ENCODE results near the gene CRB2.

Gene CRB2

DNA sequence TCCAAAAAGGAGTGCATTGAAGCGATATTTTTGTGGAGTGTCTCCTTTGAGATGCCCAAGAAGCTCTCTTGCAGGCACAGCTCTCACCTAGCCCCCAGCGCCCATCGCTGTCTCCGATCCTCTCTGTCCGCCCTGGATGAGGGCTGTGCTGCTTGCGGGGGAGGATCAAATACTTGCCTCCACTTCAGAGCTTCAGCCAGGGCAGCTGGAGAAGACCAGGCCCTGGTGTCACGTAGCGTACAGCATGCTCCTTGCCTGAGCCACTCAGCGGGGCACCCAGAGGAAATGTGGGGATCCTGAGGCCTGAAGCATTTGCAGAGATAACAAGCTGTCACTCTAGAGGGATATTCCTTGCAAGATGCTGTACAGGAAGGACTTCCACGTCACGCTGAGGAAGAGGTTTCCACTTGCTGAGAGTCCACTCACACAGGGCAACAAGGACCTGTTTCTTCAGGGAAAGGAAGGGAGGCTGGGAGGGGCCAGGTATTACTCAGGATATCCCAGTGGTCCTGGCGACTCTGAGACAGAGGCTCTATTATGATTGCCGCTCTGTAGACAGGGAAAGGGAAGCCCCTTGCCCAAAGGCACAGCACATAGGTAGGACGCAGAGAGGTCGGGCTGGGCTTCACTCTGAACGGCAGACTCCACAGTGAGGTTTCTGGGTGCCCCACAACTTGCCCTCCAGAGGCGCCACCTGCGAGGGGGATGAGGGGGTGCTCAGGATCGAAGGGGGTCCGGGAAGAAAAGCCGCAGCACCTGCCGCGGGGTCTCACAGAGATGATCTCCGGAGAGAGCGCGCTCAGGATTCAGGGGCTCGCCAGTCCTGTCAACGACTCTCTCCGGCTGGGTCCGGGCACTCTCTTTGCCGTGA is 64.0 kb downstream of the CRB2 start:
- no CpG with 5 or more reads among the region's 31 CpGs for WGBS, 2 donors (ENCODE audit: extremely low coverage in 2 of 2, insufficient read length in 2 of 2, insufficient replicate concordance in 1 of 2)
- H2BK12ac ChIP-seq (ENCODE audit: low read length), result no peak overlapping the region
- no peak overlapping the region for H4K91ac ChIP-seq (ENCODE audit: low read depth, low read length, poor library complexity)
- no peak overlapping the region for H4K8ac ChIP-seq (ENCODE audit: low read depth, low read length)
- peaks cover 37 to 54% of the 10 kb centered on the region in 2 donors for H3K4me1 ChIP-seq (ENCODE audit: control insufficient read depth in 2 of 2, insufficient read depth in 1 of 2, low read depth in 1 of 2, low read length in 2 of 2)
- peak overlapping the region; percentile 49 for H3K14ac ChIP-seq (ENCODE audit: low read length)
- H2BK5ac ChIP-seq (ENCODE audit: low read length), result no peak overlapping the region
- no peak overlapping the region for H3K4ac ChIP-seq (ENCODE audit: low read length)
- no peak overlapping the region for H3K4me2 ChIP-seq (ENCODE audit: insufficient read depth, low read length, poor library complexity, severe bottlenecking)
- H2BK120ac ChIP-seq (ENCODE audit: low read depth, low read length), result no peak overlapping the region
- no peaks in the 10 kb centered on the region for H3K79me1 ChIP-seq (ENCODE audit: low read depth, low read length)
- no peaks in the 10 kb centered on the region for H3K9me3 ChIP-seq (replicated peaks in 1 of 2; ENCODE audit: control insufficient read depth in 2 of 2, insufficient read depth in 1 of 2, low read depth in 1 of 2, low read length in 2 of 2)
- H3K27ac ChIP-seq (replicated peaks; ENCODE audit: low read length), result no peak overlapping the region
- H3K23ac ChIP-seq (ENCODE audit: low read depth, low read length, poor library complexity), result no peak overlapping the region
- H2BK15ac ChIP-seq (ENCODE audit: low read length), result no peak overlapping the region
- H3K36me3 ChIP-seq (replicated peaks in 1 of 2; ENCODE audit: control insufficient read depth in 2 of 2, insufficient read depth in 2 of 2, low read length in 2 of 2), result peaks cover 0 to 3% of the 10 kb centered on the region in 2 donors
- H2AFZ ChIP-seq (ENCODE audit: low read length), result peak overlapping the region; percentile 0
- peak overlapping the region; percentile 51 for H3K18ac ChIP-seq (ENCODE audit: low read length)
- no peak overlapping the region for H3K9ac ChIP-seq (ENCODE audit: low read depth, low read length, poor library complexity)
- H3K4me3 ChIP-seq (ENCODE audit: low read length in 2 of 2), result no peak overlapping the region
- H2AK5ac ChIP-seq (ENCODE audit: low read depth, low read length), result no peak overlapping the region
- DNase-seq (ENCODE audit: low spot score), result no peak
- no peaks in the 10 kb centered on the region for H3K27me3 ChIP-seq (ENCODE audit: control insufficient read depth in 3 of 3, insufficient read depth in 3 of 3, low read depth in 1 of 3, low read length in 3 of 3)

DNA sequence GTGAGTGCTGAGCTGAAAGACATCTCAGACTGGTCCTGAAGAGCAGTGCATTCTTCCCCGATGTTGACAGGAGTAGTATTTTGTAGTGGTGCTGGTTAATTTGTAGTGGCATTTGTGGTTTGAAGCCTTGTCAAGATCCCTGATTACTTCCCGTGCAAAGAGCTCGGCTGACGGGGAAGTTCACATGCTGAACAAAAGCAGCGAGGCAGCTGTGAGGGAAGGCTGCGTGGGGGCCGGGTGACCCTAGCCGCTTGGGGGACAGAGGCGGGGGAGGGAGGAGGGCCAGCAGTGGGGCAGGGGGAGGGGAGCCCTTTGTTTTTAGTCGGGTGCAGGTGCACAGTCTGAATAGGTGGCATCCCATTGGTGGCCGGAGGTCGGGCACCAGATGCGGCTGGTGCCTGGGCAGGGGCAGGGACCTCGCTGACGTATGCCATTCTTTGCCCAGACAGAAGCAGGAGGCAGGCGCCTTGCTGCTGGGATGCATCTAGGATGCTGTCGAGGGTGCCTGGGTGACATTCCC is 64.7 kb downstream of the CRB2 start:
- H3K27ac ChIP-seq (replicated peaks; ENCODE audit: low read length), result no peak overlapping the region
- DNase-seq (ENCODE audit: low spot score), result no peak
- H3K27me3 ChIP-seq (ENCODE audit: control insufficient read depth in 3 of 3, insufficient read depth in 3 of 3, low read depth in 1 of 3, low read length in 3 of 3), result no peaks in the 10 kb centered on the region
- no peak overlapping the region for H3K9ac ChIP-seq (ENCODE audit: low read depth, low read length, poor library complexity)
- H3K4me3 ChIP-seq (ENCODE audit: low read length in 2 of 2), result no peak overlapping the region
- no peak overlapping the region for H3K14ac ChIP-seq (ENCODE audit: low read length)
- H3K18ac ChIP-seq (ENCODE audit: low read length), result peak overlapping the region; percentile 23
- H3K4ac ChIP-seq (ENCODE audit: low read length), result no peak overlapping the region
- H4K91ac ChIP-seq (ENCODE audit: low read depth, low read length, poor library complexity), result no peak overlapping the region
- H2BK15ac ChIP-seq (ENCODE audit: low read length), result no peak overlapping the region
- no peak overlapping the region for H2BK12ac ChIP-seq (ENCODE audit: low read length)
- no peak overlapping the region for H2AK5ac ChIP-seq (ENCODE audit: low read depth, low read length)
- no peak overlapping the region for H3K23ac ChIP-seq (ENCODE audit: low read depth, low read length, poor library complexity)
- no peak overlapping the region for H4K8ac ChIP-seq (ENCODE audit: low read depth, low read length)
- peaks cover 41 to 61% of the 10 kb centered on the region in 2 donors for H3K4me1 ChIP-seq (ENCODE audit: control insufficient read depth in 2 of 2, insufficient read depth in 1 of 2, low read depth in 1 of 2, low read length in 2 of 2)
- H3K79me1 ChIP-seq (ENCODE audit: low read depth, low read length), result no peaks in the 10 kb centered on the region
- no peak overlapping the region for H2BK120ac ChIP-seq (ENCODE audit: low read depth, low read length)
- H3K36me3 ChIP-seq (replicated peaks in 1 of 2; ENCODE audit: control insufficient read depth in 2 of 2, insufficient read depth in 2 of 2, low read length in 2 of 2), result peaks cover 0 to 3% of the 10 kb centered on the region in 2 donors
- H2BK5ac ChIP-seq (ENCODE audit: low read length), result no peak overlapping the region
- peak overlapping the region; percentile 0 for H2AFZ ChIP-seq (ENCODE audit: low read length)
- no peak overlapping the region for H3K4me2 ChIP-seq (ENCODE audit: insufficient read depth, low read length, poor library complexity, severe bottlenecking)
- H3K9me3 ChIP-seq (replicated peaks in 1 of 2; ENCODE audit: control insufficient read depth in 2 of 2, insufficient read depth in 1 of 2, low read depth in 1 of 2, low read length in 2 of 2), result no peaks in the 10 kb centered on the region
- no CpG with 5 or more reads among the region's 17 CpGs for WGBS, 2 donors (ENCODE audit: extremely low coverage in 2 of 2, insufficient read length in 2 of 2, insufficient replicate concordance in 1 of 2)

DNA sequence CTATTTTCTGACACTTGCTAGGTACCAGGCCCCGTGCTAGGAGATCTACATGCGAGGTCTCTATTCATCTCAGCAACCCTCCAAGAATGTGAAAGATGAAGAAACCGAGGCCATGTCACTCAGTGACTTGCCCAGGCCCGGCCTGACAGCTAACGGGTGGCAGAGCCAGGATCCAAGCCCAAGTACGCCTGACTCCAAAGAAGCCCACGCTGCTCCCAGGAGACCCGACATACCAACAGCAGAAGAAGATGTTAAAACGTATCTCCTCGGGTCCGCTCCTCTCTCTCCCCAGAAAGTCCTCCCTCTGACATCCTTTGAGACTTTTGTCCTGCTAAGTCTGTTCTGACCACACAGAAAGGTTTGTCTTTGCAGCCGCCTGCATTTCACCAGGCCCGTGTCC is 65.2 kb downstream of the CRB2 start:
- no peak overlapping the region for H2AK5ac ChIP-seq (ENCODE audit: low read depth, low read length)
- no peak overlapping the region for H4K8ac ChIP-seq (ENCODE audit: low read depth, low read length)
- no CpG with 5 or more reads among the region's 13 CpGs for WGBS, 2 donors (ENCODE audit: extremely low coverage in 2 of 2, insufficient read length in 2 of 2, insufficient replicate concordance in 1 of 2)
- no peak overlapping the region for H2BK5ac ChIP-seq (ENCODE audit: low read length)
- H2BK15ac ChIP-seq (ENCODE audit: low read length), result no peak overlapping the region
- no peak overlapping the region for H3K4me3 ChIP-seq (ENCODE audit: low read length in 2 of 2)
- H4K91ac ChIP-seq (ENCODE audit: low read depth, low read length, poor library complexity), result no peak overlapping the region
- no peak overlapping the region for H3K23ac ChIP-seq (ENCODE audit: low read depth, low read length, poor library complexity)
- H3K4me2 ChIP-seq (ENCODE audit: insufficient read depth, low read length, poor library complexity, severe bottlenecking), result no peak overlapping the region
- no peak overlapping the region for H3K4ac ChIP-seq (ENCODE audit: low read length)
- no peaks in the 10 kb centered on the region for H3K27me3 ChIP-seq (ENCODE audit: control insufficient read depth in 3 of 3, insufficient read depth in 3 of 3, low read depth in 1 of 3, low read length in 3 of 3)
- no peak overlapping the region for H2AFZ ChIP-seq (ENCODE audit: low read length)
- H2BK120ac ChIP-seq (ENCODE audit: low read depth, low read length), result no peak overlapping the region
- H2BK12ac ChIP-seq (ENCODE audit: low read length), result no peak overlapping the region
- H3K36me3 ChIP-seq (replicated peaks in 1 of 2; ENCODE audit: control insufficient read depth in 2 of 2, insufficient read depth in 2 of 2, low read length in 2 of 2), result peaks cover 0 to 2% of the 10 kb centered on the region in 2 donors
- H3K14ac ChIP-seq (ENCODE audit: low read length), result no peak overlapping the region
- no peak for DNase-seq (ENCODE audit: low spot score)
- H3K27ac ChIP-seq (replicated peaks; ENCODE audit: low read length), result no peak overlapping the region
- no peaks in the 10 kb centered on the region for H3K79me1 ChIP-seq (ENCODE audit: low read depth, low read length)
- no peaks in the 10 kb centered on the region for H3K9me3 ChIP-seq (replicated peaks in 1 of 2; ENCODE audit: control insufficient read depth in 2 of 2, insufficient read depth in 1 of 2, low read depth in 1 of 2, low read length in 2 of 2)
- H3K18ac ChIP-seq (ENCODE audit: low read length), result peak overlapping the region; percentile 69
- no peak overlapping the region for H3K9ac ChIP-seq (ENCODE audit: low read depth, low read length, poor library complexity)
- peaks cover 39 to 61% of the 10 kb centered on the region in 2 donors for H3K4me1 ChIP-seq (ENCODE audit: control insufficient read depth in 2 of 2, insufficient read depth in 1 of 2, low read depth in 1 of 2, low read length in 2 of 2)

DNA sequence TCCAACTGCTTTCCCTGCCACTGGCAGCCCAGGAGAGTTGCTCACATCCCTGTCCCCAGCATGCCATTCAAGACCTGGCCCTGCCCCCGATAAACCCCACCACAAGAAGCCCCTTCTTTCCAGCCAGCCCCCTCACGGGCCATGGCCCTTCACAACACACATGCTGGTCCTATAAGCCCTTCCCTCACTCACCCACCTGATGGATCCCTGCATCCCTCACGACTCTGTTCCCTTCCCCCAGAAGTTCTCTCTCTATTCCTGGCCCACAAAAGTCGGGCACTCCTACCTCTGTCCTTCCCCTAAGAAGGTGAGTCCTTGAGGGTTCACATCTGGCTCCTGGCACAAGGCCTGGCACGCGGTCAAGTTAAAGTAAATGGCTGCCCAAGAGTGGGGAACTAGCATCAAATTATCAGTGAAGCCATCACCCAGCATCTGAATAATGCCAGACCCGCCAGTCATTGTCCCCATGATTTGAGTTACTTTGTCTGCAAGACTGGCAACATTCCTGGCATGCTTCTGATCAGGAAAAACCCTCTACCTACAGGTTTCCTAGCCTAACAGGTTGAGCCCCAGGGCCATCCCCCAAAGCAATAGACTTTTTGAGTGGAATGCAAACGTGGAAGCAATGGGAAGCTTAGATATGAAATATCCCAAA is 65.9 kb downstream of the CRB2 start:
- no CpG with 5 or more reads among the region's 8 CpGs for WGBS, 2 donors (ENCODE audit: extremely low coverage in 2 of 2, insufficient read length in 2 of 2, insufficient replicate concordance in 1 of 2)
- Histone ChIP-seq H2BK15ac (ENCODE audit: low read length) (no peak overlapping the region), H3K4me1 (ENCODE audit: control insufficient read depth in 2 of 2, insufficient read depth in 1 of 2, low read depth in 1 of 2, low read length in 2 of 2) (peaks cover 38 to 61% of the 10 kb centered on the region in 2 donors), H3K27me3 (ENCODE audit: control insufficient read depth in 3 of 3, insufficient read depth in 3 of 3, low read depth in 1 of 3, low read length in 3 of 3) (no peaks in the 10 kb centered on the region), H4K8ac (ENCODE audit: low read depth, low read length) (no peak overlapping the region), H2BK120ac (ENCODE audit: low read depth, low read length) (no peak overlapping the region), H3K18ac (ENCODE audit: low read length) (no peak overlapping the region), H3K27ac (replicated peaks; ENCODE audit: low read length) (no peak overlapping the region), H2BK5ac (ENCODE audit: low read length) (no peak overlapping the region), H3K9ac (ENCODE audit: low read depth, low read length, poor library complexity) (no peak overlapping the region), H3K4me3 (ENCODE audit: low read length in 2 of 2) (no peak overlapping the region), H3K23ac (ENCODE audit: low read depth, low read length, poor library complexity) (no peak overlapping the region), H2AK5ac (ENCODE audit: low read depth, low read length) (no peak overlapping the region), H3K4ac (ENCODE audit: low read length) (no peak overlapping the region), H3K79me1 (ENCODE audit: low read depth, low read length) (no peaks in the 10 kb centered on the region), H3K4me2 (ENCODE audit: insufficient read depth, low read length, poor library complexity, severe bottlenecking) (no peak overlapping the region), H3K36me3 (replicated peaks in 1 of 2; ENCODE audit: control insufficient read depth in 2 of 2, insufficient read depth in 2 of 2, low read length in 2 of 2) (peaks cover 0 to 2% of the 10 kb centered on the region in 2 donors), H3K9me3 (replicated peaks in 1 of 2; ENCODE audit: control insufficient read depth in 2 of 2, insufficient read depth in 1 of 2, low read depth in 1 of 2, low read length in 2 of 2) (no peaks in the 10 kb centered on the region), H3K14ac (ENCODE audit: low read length) (no peak overlapping the region), H2BK12ac (ENCODE audit: low read length) (no peak overlapping the region), H2AFZ (ENCODE audit: low read length) (no peak overlapping the region), H4K91ac (ENCODE audit: low read depth, low read length, poor library complexity) (no peak overlapping the region)
- no peak for DNase-seq (ENCODE audit: low spot score)

Data from neuronal stem cell (in vitro differentiated cells).